Stimulated activated CD8-positive, alpha-beta memory T cell treated with anti-CD3 and anti-CD28 coated beads, Interleukin-15, amount 100 ng/mL, for 1 hour (primary cell): Measurements from ENCODE around the gene ARL15.
"Not testable (repeated sequence)": the region's sequence is repeated elsewhere in the genome, so short reads cannot be mapped to it uniquely, and the experiment has no call there.

Source experiments
- DNase-seq: peaks from one replicate; pipeline ENCODE4 v3.0.0-alpha.2; 2020; ENCODE audit warnings: low read depth

Gene ARL15

GRCh38 chr5:54310433-54311175 is at the start of gene ARL15:
ARL15 (minus strand) TSS chr5:54310573.
- peak; percentile 95 for DNase-seq

GRCh38 chr5:54360089-54360488 is 49.7 kb upstream of the ARL15 start:
- no peak for DNase-seq

GRCh38 chr5:54357408-54358058 is 47.2 kb upstream of the ARL15 start:
- DNase-seq, result no peak

- not testable (repeated sequence) for DNase-seq
Measured at GRCh38 chr5:54353933-54354564, 43.7 kb upstream of the ARL15 start.

GRCh38 chr5:54352580-54352979 is 42.2 kb upstream of the ARL15 start:
- not testable (repeated sequence) for DNase-seq

GRCh38 chr5:54347221-54347865 is 37.0 kb upstream of the ARL15 start:
- DNase-seq, result no peak

GRCh38 chr5:54344653-54345052 is 34.3 kb upstream of the ARL15 start:
- no peak for DNase-seq

- DNase-seq, result no peak
Measured at GRCh38 chr5:54341971-54342370, 31.6 kb upstream of the ARL15 start.

GRCh38 chr5:54337523-54337922 is 27.1 kb upstream of the ARL15 start:
- no peak for DNase-seq

GRCh38 chr5:54332720-54333119 is 22.3 kb upstream of the ARL15 start:
- DNase-seq, result no peak

GRCh38 chr5:54329731-54330709 is 19.6 kb upstream of the ARL15 start:
- DNase-seq, result no peak

- no peak for DNase-seq
Measured at GRCh38 chr5:54326662-54327270, 16.4 kb upstream of the ARL15 start.

GRCh38 chr5:54325610-54326311 is 15.4 kb upstream of the ARL15 start:
- DNase-seq, result no peak

GRCh38 chr5:54325272-54325609 is 14.9 kb upstream of the ARL15 start:
- no peak for DNase-seq

GRCh38 chr5:54324651-54325271 is 14.4 kb upstream of the ARL15 start:
- no peak for DNase-seq

GRCh38 chr5:54323495-54323894 is 13.1 kb upstream of the ARL15 start:
- no peak for DNase-seq

GRCh38 chr5:54320256-54320655 is 9.9 kb upstream of the ARL15 start:
- DNase-seq, result no peak

GRCh38 chr5:54317511-54318260 is 7.3 kb upstream of the ARL15 start:
- no peak for DNase-seq
